ENCODE data around the gene PLXNA2. TPM values are rescaled to one million over a fixed set of nuclear protein-coding genes. Genes with fewer than 3 reads are reported as not detected.

PLXNA2 gene
- total and polyA plus RNA-seq, 2 of the 13 experiments (the other 11 are each of a cell fraction or from before 2014, with no cell fraction given): 1.1 to 2.1 TPM

- TF ChIP-seq ZNF101 (CRISPR knock-in tag; IDR thresholded peaks at IDR 0.05; ENCODE audit: borderline replicate concordance, low read depth): no peak
Measured at GRCh38 chr1:208248991-208249696, 5.0 kb upstream of the PLXNA2 start (continued).

- peaks cover 0 to 16% of the 10 kb centered on the region in 2 experiments; a peak in 2 of 5 replicates for H3K27me3 ChIP-seq (ENCODE audit: control insufficient read depth in 1 of 2, insufficient read depth in 2 of 2, low read length in 2 of 2)
Measured at GRCh38 chr1:208248307-208248801, 4.2 kb upstream of the PLXNA2 start.

GRCh38 chr1:208247696-208248095, 3.5 kb upstream of the PLXNA2 start:
- WGBS (ENCODE audit: low lambda C conversion rate): 17% methylated on average over 4 of the region's 5 CpGs
- CTCF ChIA-PET (ENCODE audit: low intra/inter-chr PET ratio, low total read pairs): no interaction called here
- in situ Hi-C loops (cut with HindIII; ENCODE audit: extremely low pct_ligation_motif_present, low pct_unique_long_range_greater_than_20kb): loop anchor here (5.0 kb wide), 1 partner anchor 225 kb away; no protein-coding TSS in a partner anchor
- TF ChIP-seq PLSCR1 (CRISPR knock-in tag; IDR thresholded peaks at IDR 0.05; ENCODE audit: borderline replicate concordance) (no peak), THAP7 (CRISPR knock-in tag; IDR thresholded peaks at IDR 0.05) (no peak), ZNF280D (CRISPR knock-in tag; IDR thresholded peaks at IDR 0.05) (no peak), FOSL2 (CRISPR knock-in tag; IDR thresholded peaks at IDR 0.05) (no peak), ZNF256 (CRISPR knock-in tag; conservative IDR thresholded peaks at IDR 0.05) (no peak), ATF7 (IDR thresholded peaks at IDR 0.05) (no peak), ATF7 (CRISPR knock-in tag; IDR thresholded peaks at IDR 0.05) (no peak), SUZ12 (IDR thresholded peaks at IDR 0.05; ENCODE audit: low read depth, low read length) (no peak), ZMYM4 (CRISPR knock-in tag; IDR thresholded peaks at IDR 0.05) (no peak)

More at GRCh38 chr1:208248307-208248801, 4.2 kb upstream of the PLXNA2 start:
- WGBS (ENCODE audit: low lambda C conversion rate): 1% methylated on average over 3 of the region's 7 CpGs
- BruUV-seq (replicated peaks): no TSS peak
- DNase-seq (ENCODE audit: low spot score) (no peak), FAIRE-seq (no peak), ATAC-seq (no peak)
- Histone ChIP-seq H3K4me1 (ENCODE audit: insufficient read depth, low read length) (peaks cover 57% of the 10 kb centered on the region), H3K27ac (ENCODE audit: extremely low read length, insufficient read depth, low read length) (no peak overlapping the region), H3K9ac (ENCODE audit: insufficient read depth, low read depth, low read length) (no peak overlapping the region), H4K20me1 (ENCODE audit: insufficient read depth, low read length) (no peaks in the 10 kb centered on the region), H3K79me2 (ENCODE audit: insufficient read depth, low read length) (no peaks in the 10 kb centered on the region), H3K36me3 (replicated peaks in 1 of 2; ENCODE audit: control insufficient read depth in 1 of 2, insufficient read depth in 2 of 2, low read length in 2 of 2) (no peaks in the 10 kb centered on the region), H3K9me3 (ENCODE audit: low read length) (no peaks in the 10 kb centered on the region), H2AFZ (ENCODE audit: low read length) (no peak overlapping the region), H3K4me2 (ENCODE audit: low read depth, low read length) (peak overlapping the region; percentile 20; the same call in 1 of the 2 replicates), H3K4me3 (replicated peaks in 1 of 3; ENCODE audit: insufficient read depth in 1 of 3, low read depth in 2 of 3, low read length in 3 of 3) (no peak overlapping the region)
- TF ChIP-seq SRY (CRISPR knock-in tag; IDR thresholded peaks at IDR 0.05): no peak
- TF ChIP-seq HNRNPK (IDR thresholded peaks at IDR 0.05; ENCODE audit: low read depth, low read length, poor library complexity, severe bottlenecking): peak; percentile 5
- intact Hi-C loops (cut with micrococcal nuclease; ENCODE audit: unreplicated experiment): no loop called here
- POLR2A ChIA-PET: no interaction called here
- CTCF ChIA-PET (ENCODE audit: low intra/inter-chr PET ratio, low total read pairs): no interaction called here
- in situ Hi-C loops (cut with HindIII; ENCODE audit: extremely low pct_ligation_motif_present, low pct_unique_long_range_greater_than_20kb): loop anchor here (5.0 kb wide), 1 partner anchor 226 kb away; no protein-coding TSS in a partner anchor

More at GRCh38 chr1:208247696-208248095, 3.5 kb upstream of the PLXNA2 start:
- Histone ChIP-seq H3K79me2 (ENCODE audit: insufficient read depth, low read length) (no peaks in the 10 kb centered on the region), H3K4me2 (ENCODE audit: low read depth, low read length) (no peak overlapping the region), H3K4me1 (ENCODE audit: insufficient read depth, low read length) (peaks cover 55% of the 10 kb centered on the region), H3K27me3 (ENCODE audit: control insufficient read depth in 1 of 2, insufficient read depth in 2 of 2, low read length in 2 of 2) (peaks cover 0 to 20% of the 10 kb centered on the region in 2 experiments; a peak in 2 of 5 replicates), H3K27ac (ENCODE audit: extremely low read length, insufficient read depth, low read length) (no peak overlapping the region), H3K9me3 (ENCODE audit: low read length) (no peaks in the 10 kb centered on the region), H4K20me1 (ENCODE audit: insufficient read depth, low read length) (no peaks in the 10 kb centered on the region), H3K4me3 (replicated peaks in 1 of 3; ENCODE audit: insufficient read depth in 1 of 3, low read depth in 2 of 3, low read length in 3 of 3) (no peak overlapping the region), H3K36me3 (replicated peaks in 1 of 2; ENCODE audit: control insufficient read depth in 1 of 2, insufficient read depth in 2 of 2, low read length in 2 of 2) (no peaks in the 10 kb centered on the region), H3K9ac (ENCODE audit: insufficient read depth, low read depth, low read length) (no peak overlapping the region), H2AFZ (ENCODE audit: low read length) (no peak overlapping the region)
- FAIRE-seq (no peak), DNase-seq (ENCODE audit: low spot score) (no peak), ATAC-seq (no peak)
- intact Hi-C loops (cut with micrococcal nuclease; ENCODE audit: unreplicated experiment): no loop called here
- POLR2A ChIA-PET: no interaction called here
- BruUV-seq (replicated peaks): no TSS peak

Measured in HepG2 (cell line).